AG08395 (cell line): ENCODE measurements around the gene RPUSD2.
"Not testable (repeated sequence)": the region's sequence is repeated elsewhere in the genome, so short reads cannot be mapped to it uniquely, and the experiment has no call there.

ENCODE experiments used
- DNase-seq: peaks from one replicate; pipeline ENCODE4 v3.0.0; 2012; ENCODE audit warnings: mixed read lengths, low spot score

The RPUSD2 gene

DNA sequence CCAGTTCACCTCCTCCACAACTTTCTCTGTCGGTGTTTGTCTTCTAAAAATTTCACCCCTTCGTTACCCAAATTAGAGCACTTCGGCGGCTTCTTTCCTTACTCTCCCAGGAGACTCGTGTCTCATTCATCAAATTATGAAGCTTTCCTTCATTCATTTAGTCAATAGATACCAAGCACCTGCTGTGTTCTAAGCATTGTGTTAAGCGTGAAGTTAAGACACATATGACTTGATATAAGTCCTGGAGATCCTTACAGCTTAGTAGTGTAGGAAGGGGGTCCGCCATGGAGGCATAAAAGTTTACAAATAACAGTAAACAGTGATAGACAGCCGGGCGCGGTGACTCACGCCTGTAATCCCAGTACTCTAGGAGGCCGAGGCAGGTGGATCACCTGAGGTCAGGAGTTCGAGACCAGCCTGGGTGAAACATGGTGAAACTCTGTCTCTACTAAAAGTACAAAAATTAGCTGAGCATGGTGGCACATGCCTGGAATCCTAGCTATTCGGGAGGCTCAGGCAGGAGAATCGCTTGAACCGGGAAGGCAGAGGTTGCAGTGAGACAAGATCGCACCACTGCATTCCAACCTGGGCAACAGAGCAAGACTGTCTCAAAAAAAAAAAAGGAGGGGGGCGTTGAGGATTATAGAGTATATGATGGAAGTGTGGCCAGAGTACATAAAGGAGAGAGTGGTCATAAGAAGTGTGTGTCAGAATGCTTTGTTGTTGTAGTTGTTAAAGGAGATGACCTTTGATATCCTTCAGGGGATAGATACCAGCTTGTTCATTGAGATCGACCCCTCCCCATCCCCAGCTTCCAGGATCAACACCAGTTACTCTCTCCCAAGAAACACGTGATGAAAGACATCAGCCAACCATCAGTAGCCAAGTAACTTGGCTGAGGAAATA, 3.5 kb upstream of the RPUSD2 start:
- no peak for DNase-seq

DNA sequence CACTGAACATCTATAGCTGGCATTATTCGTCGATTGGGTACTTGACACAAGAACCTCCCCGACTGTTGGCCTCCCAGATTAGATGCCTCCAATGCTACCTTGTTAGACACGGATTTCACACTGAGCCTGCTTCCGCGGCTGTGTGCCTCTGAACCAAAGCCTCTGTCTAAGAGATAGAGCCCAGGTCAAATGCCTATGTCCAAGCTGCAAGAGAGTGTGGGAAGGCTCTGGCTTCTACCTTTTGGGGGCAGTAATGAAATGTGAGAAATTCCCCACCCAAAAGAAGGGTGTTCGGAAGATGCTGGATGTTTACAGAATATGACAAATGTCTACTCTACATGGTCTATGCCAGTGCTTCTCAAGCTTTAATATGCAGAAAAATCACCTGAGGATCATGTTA, 2.0 kb upstream of the RPUSD2 start:
- no peak for DNase-seq

DNA sequence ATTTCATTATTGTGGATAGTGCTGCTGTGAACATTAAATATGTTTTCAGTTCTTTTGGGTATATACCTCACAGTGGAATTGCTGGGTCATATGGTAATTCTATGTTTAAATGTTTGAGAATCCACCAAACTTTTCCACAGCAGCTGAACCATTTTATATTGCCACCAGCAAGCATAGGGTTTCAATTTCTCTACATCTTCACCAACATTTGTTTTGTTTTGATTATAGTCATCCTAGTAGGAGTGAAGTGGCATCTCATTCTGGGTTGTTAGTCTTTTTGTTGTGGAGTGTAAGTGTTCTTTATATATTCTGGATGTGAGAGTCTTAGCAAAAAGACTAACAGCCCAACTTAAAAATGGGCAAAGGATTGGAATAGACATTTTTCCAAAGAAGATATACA, 6.0 kb downstream of the RPUSD2 start:
- no peak for DNase-seq

- not testable (repeated sequence) for DNase-seq
Observed at GRCh38 chr15:40576914-40577313, 7.8 kb downstream of the RPUSD2 start.

DNA sequence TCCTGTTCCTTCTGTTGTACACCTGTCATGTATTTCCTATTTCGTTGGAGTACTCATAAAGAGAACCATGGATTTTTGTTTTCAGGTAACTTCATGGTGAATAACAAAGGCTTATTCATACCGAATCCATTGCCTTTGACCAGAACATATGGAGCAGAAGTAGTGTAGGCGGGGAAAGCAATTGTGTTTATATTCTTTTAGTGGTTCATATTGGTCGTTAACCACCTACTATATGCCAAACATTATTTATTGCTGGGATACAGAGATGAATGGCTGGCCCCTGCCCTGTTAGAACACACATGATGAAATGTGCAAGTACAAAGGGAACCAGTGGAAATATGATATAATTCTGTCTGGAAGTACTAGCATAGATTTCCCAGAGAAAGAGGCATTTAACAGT, 9.8 kb downstream of the RPUSD2 start:
- DNase-seq: no peak

DNA sequence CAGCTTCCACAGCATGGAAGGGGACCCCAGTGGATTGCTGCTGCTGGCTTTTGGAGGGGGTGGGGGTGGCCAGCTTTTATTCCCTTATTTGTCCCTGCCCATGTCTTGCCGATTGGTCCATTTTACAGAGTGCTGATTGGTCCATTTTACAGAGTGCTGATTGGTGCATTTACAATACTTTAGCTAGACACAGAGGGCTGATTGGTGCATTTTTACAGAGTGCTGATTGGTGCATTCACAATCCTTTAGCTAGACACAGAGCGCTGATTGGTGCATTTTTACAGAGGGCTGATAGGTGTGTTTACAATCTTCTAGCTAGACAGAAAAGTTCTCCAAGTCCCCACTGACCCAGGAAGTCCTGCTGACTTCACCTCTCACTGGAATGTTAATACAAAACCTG, 12.7 kb downstream of the RPUSD2 start:
- DNase-seq: not testable (repeated sequence)

DNA sequence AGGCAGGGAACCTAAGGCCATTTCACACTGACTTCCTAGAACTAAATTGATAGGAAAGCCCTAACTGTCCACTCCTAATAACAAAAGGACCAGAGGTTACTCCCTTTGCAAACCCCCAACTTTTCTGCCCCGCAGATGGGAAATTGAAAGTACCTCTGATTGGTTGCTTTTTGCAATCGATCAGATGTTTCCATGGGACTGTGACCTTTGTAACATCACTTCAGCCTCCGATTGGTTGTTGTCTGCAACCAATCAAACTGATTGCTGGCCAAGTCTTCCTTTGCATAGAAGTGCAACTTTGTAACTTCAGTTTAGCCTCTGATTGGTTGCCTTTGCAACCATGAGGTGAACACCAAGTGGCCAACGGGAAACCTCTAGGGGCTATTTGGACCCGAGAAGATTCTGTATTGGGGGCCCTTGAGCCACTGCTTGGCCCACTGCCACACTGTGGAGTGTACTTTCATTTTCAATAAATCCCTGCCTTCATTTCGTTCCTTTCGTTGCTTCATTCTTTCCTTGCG, 13.7 kb downstream of the RPUSD2 start:
- DNase-seq: peak; percentile 15

- no peak for DNase-seq
Observed at GRCh38 chr15:40584191-40584590, 15.1 kb downstream of the RPUSD2 start.

DNA sequence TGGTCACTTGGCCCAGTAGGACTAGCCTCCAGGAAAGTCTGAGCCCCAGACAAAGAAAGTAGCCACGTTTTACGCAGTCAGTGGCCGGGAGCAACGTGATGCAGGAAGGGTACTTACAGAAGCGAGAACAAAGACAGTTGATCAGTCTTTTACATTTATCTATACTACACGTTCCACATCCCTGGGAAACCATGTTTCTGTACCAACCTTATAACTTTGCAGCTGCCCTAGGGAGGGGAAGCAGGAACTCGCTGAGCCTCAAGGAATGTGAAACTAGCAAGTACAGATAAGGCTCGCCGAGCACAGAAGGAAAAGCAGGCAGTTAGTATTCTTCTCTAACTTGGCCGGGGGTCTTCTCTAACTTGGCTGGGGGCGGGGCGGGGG, 21.6 kb downstream of the RPUSD2 start:
- DNase-seq: no peak

DNA sequence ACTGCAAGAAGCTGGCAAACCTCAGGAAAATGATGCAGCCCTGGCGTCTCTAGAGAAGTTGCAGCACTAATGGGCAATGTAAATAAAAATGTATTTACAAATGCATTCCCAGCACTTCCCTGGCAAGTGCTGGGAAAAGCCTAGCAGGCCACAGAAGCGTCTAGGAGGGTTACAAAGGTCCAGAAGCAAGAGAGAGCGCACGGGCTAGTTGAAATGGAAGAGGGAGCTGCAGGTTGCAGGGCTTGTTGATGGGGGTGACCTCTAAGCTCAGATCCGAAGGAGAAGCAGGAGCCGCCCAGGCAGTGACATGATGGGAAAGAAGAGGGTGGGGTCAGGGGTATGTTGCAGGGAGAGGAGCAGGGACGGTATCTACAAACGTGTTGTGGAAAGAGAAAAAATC, 22.3 kb downstream of the RPUSD2 start:
- DNase-seq: no peak

GRCh38 chr15:40593165-40593564, 24.1 kb downstream of the RPUSD2 start:
- DNase-seq: no peak

DNA sequence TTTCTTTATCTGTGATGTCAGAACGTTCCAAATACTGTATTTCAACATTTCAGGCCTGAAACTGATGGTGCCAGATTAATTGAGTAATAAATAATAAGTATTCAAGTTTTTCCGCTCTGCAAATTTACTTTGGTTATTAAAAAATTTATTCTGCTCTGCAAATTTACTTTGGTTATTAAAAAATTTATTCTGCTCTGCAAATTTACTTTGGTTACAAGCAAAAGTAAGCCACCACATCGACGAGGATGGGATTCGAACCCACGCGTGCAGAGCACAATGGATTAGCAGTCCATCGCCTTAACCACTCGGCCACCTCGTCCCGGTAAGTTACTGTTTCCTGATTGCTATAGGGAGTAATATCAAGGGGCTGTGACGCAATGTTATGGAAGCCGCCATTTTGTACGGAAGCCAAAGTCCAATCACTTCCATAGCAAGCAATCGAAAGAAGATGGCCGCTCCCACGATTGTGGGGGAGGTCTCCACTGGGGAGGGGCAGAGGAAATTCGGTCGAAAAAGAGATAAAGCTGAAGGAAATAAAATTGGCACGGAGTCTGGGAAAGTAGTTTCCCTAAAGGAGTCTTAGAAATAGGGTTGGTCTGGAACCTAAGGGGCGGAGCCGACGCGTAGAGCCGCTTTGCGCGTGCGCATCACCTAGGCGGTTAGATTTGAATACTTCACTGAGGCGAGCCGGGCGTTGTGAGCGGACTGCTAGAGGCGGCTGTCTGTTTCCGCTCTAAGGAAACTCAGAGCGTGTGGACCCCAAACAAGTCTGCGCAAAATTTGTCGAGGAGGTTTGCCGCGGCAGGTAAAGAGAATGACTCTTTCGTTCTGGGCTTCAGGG, 24.7 kb downstream of the RPUSD2 start, which contains the start of gene KNL1:
TSS of gene KNL1 (plus strand) at position 662 of the 841 bp plus-strand sequence. CDS start 8,683 bp downstream, outside the sequence.
- DNase-seq: peak; percentile 93

DNA sequence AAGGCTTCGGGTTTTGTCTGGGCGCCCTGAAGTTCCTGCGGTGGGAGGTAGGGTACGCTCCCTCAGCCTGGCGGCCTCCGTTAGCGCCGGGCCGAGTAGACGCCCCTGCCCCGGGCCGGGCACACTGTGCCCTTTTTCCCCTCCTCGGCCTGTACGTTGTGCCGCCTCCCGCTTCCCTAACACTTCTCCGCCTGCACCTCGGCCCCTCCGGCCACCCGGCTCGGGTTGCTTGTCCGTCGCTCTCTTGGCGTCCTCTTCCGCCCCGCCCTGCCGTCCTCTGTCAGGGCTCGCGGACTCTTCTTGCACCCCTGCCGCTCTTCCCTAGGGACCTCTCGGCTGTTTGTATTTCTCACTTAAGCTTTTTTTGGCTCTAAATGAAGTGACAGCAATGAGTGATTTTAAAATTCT, 25.3 kb downstream of the RPUSD2 start:
- peak; percentile 69 for DNase-seq

- no peak for DNase-seq
Observed at GRCh38 chr15:40595219-40595618, 26.1 kb downstream of the RPUSD2 start.

DNA sequence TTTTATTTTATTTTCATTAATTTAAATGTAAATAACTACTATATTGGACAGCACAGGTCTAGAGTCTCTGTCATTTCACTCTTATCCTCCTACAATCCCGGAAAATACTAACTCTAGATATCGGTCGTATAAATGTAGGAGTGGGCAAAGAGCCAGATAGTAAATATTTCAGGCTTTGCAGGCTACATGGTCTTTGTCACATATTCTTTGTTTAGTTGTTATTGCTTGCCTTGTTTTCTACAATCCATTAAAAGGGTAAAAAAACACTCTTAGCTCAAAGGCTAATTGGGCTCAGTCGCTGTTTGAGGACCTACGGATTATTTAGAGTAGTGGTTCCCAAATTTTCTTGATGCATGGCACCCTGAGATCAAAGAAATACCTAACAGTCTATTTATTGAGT, 26.7 kb downstream of the RPUSD2 start:
- no peak for DNase-seq

- DNase-seq: no peak
Observed at GRCh38 chr15:40597024-40597423, 27.9 kb downstream of the RPUSD2 start.

- DNase-seq: no peak
Observed at GRCh38 chr15:40598126-40598525, 29.0 kb downstream of the RPUSD2 start.

DNA sequence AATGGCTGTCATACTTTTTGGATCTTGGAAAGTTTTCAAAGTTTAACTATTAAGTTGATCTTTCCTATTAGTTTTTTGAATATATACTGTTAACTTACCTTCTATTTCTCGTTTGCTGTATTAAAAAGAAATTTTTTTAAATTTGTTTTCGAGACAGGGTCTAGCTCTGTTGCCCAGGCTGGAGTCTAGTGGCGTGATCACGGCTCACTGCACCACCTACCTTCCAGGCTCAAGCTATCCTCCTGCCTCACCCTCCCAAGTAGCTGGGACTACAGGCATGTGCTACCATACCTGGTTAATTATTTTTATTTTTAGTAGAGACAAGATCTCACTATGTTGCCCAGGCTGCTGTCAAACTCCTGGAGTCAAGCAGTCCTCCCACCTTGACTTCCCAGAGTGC, 29.6 kb downstream of the RPUSD2 start:
- DNase-seq: no peak

DNA sequence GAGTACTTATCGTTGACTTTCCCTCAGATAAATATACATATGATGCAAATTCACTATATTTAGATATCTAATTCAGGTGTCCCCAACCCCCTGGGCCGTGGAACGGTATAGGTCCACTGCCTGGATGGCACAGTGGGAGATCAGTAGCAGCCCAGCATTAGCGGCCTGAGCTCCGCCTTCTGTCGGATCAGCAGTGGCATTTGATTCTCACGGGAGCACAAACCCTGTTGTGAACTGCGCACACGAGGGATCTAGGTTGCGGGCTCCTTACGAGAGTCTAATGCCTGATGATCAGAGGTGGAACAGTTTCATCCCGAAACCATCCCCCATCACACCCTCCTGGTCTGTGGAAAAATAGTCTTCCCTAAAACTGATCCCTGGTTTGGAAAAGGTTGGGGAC, 31.9 kb downstream of the RPUSD2 start:
- no peak for DNase-seq

DNA sequence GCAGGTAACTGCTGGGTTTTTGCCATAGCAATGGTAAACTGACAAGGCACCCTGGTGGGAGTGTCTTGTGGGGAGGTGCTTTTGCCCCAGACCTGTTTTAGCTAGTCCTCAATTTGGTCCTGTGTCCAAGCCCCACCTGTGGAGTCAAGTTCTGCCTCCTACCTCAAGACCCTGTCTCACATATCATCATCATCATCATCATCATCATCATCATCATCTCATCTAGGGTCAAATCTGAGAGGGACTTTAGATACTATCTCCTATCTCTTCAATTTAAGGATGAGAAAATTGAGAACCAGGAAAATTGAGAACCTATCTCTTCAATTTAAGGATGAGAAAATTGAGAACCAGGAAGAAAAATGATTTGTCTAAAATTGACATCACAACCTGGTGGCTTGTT, 34.8 kb downstream of the RPUSD2 start:
- DNase-seq: no peak

DNA sequence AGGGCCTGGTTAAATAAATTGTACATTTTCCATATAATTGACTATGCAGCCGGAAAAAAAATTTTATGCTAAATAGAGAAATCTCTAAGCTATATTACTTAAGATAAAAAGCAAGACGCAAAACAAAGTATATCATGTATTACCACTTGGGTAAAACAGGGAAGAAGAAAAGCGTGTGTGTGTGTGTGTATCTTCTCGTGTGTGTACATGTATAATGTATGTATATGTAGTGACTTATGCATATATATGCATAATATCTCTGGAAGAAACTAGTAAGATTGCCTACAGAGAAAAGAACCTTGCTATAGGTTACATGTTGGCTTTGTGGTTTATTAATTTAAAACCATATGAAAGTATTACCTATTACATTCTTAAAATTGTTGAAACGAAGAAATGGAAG, 44.0 kb downstream of the RPUSD2 start:
- DNase-seq: no peak

- no peak for DNase-seq
Observed at GRCh38 chr15:40618023-40618422, 48.9 kb downstream of the RPUSD2 start.

- no peak for DNase-seq
Observed at GRCh38 chr15:40618906-40619305, 49.8 kb downstream of the RPUSD2 start.
